Measurements from ENCODE around the gene CUEDC1. TPM values are rescaled to one million over a fixed set of nuclear protein-coding genes. Genes with fewer than 3 reads are reported as not detected.
A peak's percentile ranks its signal among the peaks of the same experiment; 100 is the strongest.

The CUEDC1 gene
- total RNA-seq, 4 donors from 2014 or later: 7.5 to 14.3 (median 12.7) TPM

GRCh38 chr17:57842280-57842679 is 112.9 kb downstream of the CUEDC1 start:
- TF ChIP-seq CTCF (IDR thresholded peaks at IDR 0.05) (no peak), POLR2A (IDR thresholded peaks at IDR 0.05) (no peak)
- 80 to 92% methylated on average over 1 of the region's 1 CpG for WGBS, 2 donors
- intact Hi-C loops (cut with DNase I; ENCODE audit: low total_unique reads): no loop called here
- H3K4me3 ChIP-seq (ENCODE audit: low read depth, poor library complexity, severe bottlenecking): no peak overlapping the region
- no peak for DNase-seq (ENCODE audit: low spot score in 2 of 2)

- H3K4me3 ChIP-seq (ENCODE audit: low read depth, poor library complexity, severe bottlenecking): no peak overlapping the region
- WGBS, 2 donors: 92 to 96% methylated on average over 6 of the region's 6 CpGs
- DNase-seq (ENCODE audit: low spot score in 2 of 2): no peak
- TF ChIP-seq CTCF (IDR thresholded peaks at IDR 0.05) (no peak), POLR2A (IDR thresholded peaks at IDR 0.05) (no peak)
- intact Hi-C loops (cut with DNase I; ENCODE audit: low total_unique reads): no loop called here
These were observed 115.7 kb downstream of the CUEDC1 start for GRCh38 chr17:57839571-57839923.

DNA sequence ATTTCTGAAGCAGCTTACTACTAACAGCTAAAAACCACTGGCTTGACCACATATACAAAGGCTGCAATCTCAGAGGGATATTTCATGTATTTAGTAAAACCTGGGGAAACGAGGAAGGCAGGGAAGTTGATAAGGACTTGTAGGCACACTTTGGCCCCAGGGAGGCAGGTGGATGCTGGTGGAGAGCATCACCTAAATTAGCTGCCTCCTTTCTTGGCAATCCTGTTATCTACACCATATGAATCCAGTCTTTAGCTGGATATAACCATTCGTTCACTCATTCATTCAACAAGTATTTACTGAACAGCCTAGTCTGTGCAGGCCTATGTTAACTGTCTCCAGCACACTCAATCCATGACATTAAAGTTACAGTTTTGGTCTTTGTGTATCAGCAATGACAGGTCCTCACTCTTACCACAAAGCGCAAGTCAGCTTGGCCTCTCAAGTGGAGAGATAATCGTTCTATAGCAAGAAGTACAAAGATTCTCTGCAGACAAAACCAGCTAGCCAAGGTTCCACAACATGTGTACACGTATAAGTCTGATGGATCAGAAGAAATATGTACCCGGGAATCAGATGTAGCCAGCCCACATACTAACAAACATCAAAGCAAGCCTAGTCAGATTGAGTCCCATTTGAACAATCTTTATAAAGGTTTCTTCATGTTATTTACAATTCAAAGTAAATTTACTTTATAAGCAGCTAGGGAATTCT is 116.2 kb downstream of the CUEDC1 start:
- peak in 1 of 2 donors; percentile 2 for DNase-seq (ENCODE audit: low spot score in 2 of 2)
- H3K4me3 ChIP-seq (ENCODE audit: low read depth, poor library complexity, severe bottlenecking): no peak overlapping the region
- TF ChIP-seq POLR2A (IDR thresholded peaks at IDR 0.05): no peak
- no peak for TF ChIP-seq CTCF (IDR thresholded peaks at IDR 0.05)
- intact Hi-C loops (cut with DNase I; ENCODE audit: low total_unique reads): no loop called here
- WGBS, 2 donors: 72 to 79% methylated on average over 6 of the region's 6 CpGs

- no peak for DNase-seq (ENCODE audit: low spot score in 2 of 2)
- no peak overlapping the region for H3K4me3 ChIP-seq (ENCODE audit: low read depth, poor library complexity, severe bottlenecking)
- intact Hi-C loops (cut with DNase I; ENCODE audit: low total_unique reads): no loop called here
- TF ChIP-seq CTCF (IDR thresholded peaks at IDR 0.05) (no peak), POLR2A (IDR thresholded peaks at IDR 0.05) (no peak)
- 77 to 81% methylated on average over 4 of the region's 4 CpGs for WGBS, 2 donors
These were observed 116.8 kb downstream of the CUEDC1 start for GRCh38 chr17:57838453-57838852.

GRCh38 chr17:57835333-57835900 is 119.8 kb downstream of the CUEDC1 start:
- 90 to 97% methylated on average over 2 of the region's 2 CpGs for WGBS, 2 donors
- TF ChIP-seq POLR2A (IDR thresholded peaks at IDR 0.05) (no peak), CTCF (IDR thresholded peaks at IDR 0.05) (no peak)
- H3K4me3 ChIP-seq (ENCODE audit: low read depth, poor library complexity, severe bottlenecking): no peak overlapping the region
- intact Hi-C loops (cut with DNase I; ENCODE audit: low total_unique reads): no loop called here
- no peak for DNase-seq (ENCODE audit: low spot score in 2 of 2)

Data from lower leg skin (tissue), 4 donors.